ELR (cell line): ENCODE results near the gene PEX19.

Experiments used
- DNase-seq: peaks from one replicate; pipeline ENCODE4 v3.0.0-alpha.2; 2015; ENCODE audit warnings: low read depth

PEX19 gene

GRCh38 chr1:160238408-160238807 is 46.5 kb downstream of the PEX19 start:
- no peak for DNase-seq

GRCh38 chr1:160237558-160237957 is 47.4 kb downstream of the PEX19 start:
- no peak for DNase-seq

GRCh38 chr1:160236806-160237205 is 48.1 kb downstream of the PEX19 start:
- DNase-seq: no peak

- DNase-seq: no peak
Measured at GRCh38 chr1:160232911-160233310, 52.0 kb downstream of the PEX19 start.

- DNase-seq: no peak
Measured at GRCh38 chr1:160228431-160228830, 56.5 kb downstream of the PEX19 start.

- DNase-seq: no peak
Measured at GRCh38 chr1:160227561-160227960, 57.4 kb downstream of the PEX19 start.

GRCh38 chr1:160227034-160227433 is 57.9 kb downstream of the PEX19 start:
- no peak for DNase-seq
